Spinal cord (tissue), 10 donors: ENCODE results near the gene LMAN2. TPM values are rescaled to one million over a fixed set of nuclear protein-coding genes. Genes with fewer than 3 reads are reported as not detected.

ENCODE experiments used
- DNase-seq, 6 donors: peaks; one replicate each; pipeline versions ENCODE4 v3.0.0 to v3.0.0-alpha.2; 2013 to 2015; ENCODE audit warnings: low spot score in 6 of 6, low read depth in 4 of 6
- H3K27ac ChIP-seq: one replicate; pipeline ENCODE4 v1.5.1; 2013; ENCODE audit warnings: low read depth, low read length, control low read depth
- H3K27me3 ChIP-seq: one replicate; pipeline ENCODE4 v1.6.1; 2013; ENCODE audit warnings: low read length; ENCODE audit not compliant: control insufficient read depth, insufficient read depth
- H3K36me3 ChIP-seq: one replicate; pipeline ENCODE4 v1.6.1; 2013; ENCODE audit warnings: low read length; ENCODE audit not compliant: control insufficient read depth, insufficient read depth
- H3K4me1 ChIP-seq: one replicate; pipeline ENCODE4 v1.6.1; 2013; ENCODE audit warnings: low read length; ENCODE audit not compliant: control insufficient read depth, insufficient read depth
- H3K4me3 ChIP-seq: one replicate; pipeline ENCODE4 v1.5.1; 2013; ENCODE audit warnings: low read depth, low read length, control low read depth
- H3K9me3 ChIP-seq: one replicate; pipeline ENCODE4 v1.6.1; 2013; ENCODE audit warnings: low read length; ENCODE audit not compliant: control insufficient read depth, insufficient read depth
- WGBS: methylation state at CpG from one replicate; pipeline ENCODE4 v1.1.5; 2013; ENCODE audit warnings: missing lambda C conversion rate; ENCODE audit not compliant: insufficient coverage; 5-methylcytosine and 5-hydroxymethylcytosine counted together
- polyA plus RNA-seq, 2 donors: library from polyadenylated mRNA; unstranded; fragments of 120-200 nt; gene quantifications; one replicate each; pipeline ENCODE4 v1.2.1, GENCODE V29; 2013; ENCODE audit not compliant: insufficient read length in 2 of 2
- total RNA-seq, 2 donors: library from RNA; depleted of rRNA in 1 of 2; stranded (reverse); fragments of 120-200 nt in 1 of 2; fragments of >200 nt in 1 of 2; gene quantifications; one replicate each; pipeline versions ENCODE4 v1.2.3 to v1.2.4, GENCODE V29; 2013 to 2014
- donor health status: healthy.

LMAN2 gene
- total and polyA plus RNA-seq, 4 donors = 90.3 to 152 (median 96.4) TPM

DNA sequence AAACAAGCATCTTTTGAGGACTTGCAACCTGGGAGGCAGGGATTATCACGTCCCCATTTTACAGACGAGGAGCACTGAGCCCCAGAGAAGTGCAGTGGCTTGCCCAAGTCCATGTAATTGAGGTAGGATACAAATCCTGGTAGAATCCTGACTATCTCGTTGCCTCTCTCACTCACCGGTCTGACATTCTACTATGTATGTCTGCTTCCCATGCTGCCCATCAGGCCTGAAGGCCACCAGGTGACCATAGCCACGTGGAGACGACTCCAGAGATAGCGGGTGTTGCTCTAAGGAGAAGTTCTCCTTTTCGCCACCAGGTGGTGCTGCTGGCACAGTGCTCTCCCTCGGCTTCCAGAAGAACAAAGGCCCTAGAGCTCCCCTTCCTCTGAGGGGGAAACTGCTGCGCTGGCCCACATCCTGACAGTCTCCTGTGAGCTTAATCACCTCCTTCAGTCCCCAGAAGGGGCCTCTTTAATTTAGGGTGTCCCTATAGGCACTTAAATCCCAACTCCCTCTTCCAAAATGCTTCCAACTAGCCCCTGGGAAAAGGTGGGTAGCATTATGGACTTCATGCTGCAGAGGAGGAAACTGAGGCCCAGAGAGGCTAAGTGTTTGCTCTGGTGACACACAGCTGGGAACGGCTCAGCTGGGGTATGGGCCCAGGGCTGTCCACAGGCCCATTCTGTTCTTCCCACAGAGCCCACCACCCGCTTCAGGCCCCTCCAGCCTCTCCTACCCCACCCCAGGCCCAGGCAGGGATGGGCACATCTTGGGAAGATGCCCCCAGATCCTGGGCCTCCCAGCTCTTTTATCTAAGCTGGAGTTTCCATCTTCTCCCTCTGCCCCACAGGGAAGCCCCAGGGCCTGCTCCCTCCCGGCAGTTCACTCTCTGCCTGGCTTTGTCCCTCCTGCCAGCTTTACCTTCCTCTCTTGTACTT is 39.2 kb upstream of the LMAN2 start:
- Histone ChIP-seq H3K27me3 (peaks cover 6% of the 10 kb centered on the region), H3K36me3 (no peaks in the 10 kb centered on the region), H3K4me3 (no peak overlapping the region), H3K4me1 (peaks cover 19% of the 10 kb centered on the region), H3K9me3 (no peaks in the 10 kb centered on the region), H3K27ac (no peak overlapping the region)
- 42% methylated on average over 8 of the region's 13 CpGs for WGBS
- peak in 3 of 6 donors; percentile 79 to 97 (median 95) for DNase-seq

DNA sequence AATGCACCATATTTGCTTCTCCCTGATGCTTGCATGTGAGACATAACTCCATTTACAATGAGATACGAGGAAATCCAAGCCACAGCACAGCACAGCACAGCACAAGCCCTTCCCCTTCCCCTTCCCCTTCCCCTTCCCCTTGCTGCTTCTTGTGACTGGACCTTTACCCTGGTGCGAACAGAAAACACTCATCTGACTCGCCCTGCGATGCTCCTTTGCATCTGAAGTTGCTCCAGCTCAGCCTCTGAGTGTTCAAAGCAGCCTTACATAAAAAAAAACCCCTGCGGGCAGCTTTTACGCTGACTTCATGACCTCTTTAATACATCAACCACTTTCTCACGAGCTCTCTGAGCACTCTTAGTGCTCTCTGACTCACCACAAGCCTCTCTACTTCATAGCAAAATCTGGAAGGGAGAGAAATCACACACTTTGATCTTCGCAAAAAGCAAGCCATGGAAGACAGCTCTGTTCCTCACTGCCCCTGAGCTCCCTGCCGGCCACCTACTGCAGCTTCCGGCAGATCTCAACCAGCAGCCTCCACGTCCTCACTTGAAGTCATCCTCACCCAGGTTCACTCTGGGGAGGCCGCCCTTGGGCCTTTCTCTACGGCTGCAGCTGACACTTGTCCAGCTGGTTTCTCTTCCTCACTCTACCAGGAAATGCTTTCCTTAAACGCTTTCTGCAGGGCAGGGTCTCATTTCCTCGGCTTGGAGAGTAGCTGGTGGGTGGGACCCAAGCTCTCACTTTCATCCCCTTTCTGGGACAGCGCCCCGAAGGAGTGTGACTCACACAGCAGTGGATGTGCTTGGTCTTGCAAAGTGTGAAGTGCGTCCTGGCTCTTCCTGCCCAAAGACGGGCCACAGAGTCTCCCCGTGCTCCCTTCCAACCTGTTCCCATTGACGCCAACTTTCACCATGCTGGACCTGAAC is 38.0 kb upstream of the LMAN2 start:
- peaks cover 6% of the 10 kb centered on the region for H3K27me3 ChIP-seq
- peaks cover 19% of the 10 kb centered on the region for H3K4me1 ChIP-seq
- H3K9me3 ChIP-seq = no peaks in the 10 kb centered on the region
- no peak overlapping the region for H3K4me3 ChIP-seq
- H3K36me3 ChIP-seq = no peaks in the 10 kb centered on the region
- no peak overlapping the region for H3K27ac ChIP-seq
- no peak for DNase-seq
- whole genome bisulfite sequencing = 65% methylated on average over 20 of the region's 21 CpGs

DNA sequence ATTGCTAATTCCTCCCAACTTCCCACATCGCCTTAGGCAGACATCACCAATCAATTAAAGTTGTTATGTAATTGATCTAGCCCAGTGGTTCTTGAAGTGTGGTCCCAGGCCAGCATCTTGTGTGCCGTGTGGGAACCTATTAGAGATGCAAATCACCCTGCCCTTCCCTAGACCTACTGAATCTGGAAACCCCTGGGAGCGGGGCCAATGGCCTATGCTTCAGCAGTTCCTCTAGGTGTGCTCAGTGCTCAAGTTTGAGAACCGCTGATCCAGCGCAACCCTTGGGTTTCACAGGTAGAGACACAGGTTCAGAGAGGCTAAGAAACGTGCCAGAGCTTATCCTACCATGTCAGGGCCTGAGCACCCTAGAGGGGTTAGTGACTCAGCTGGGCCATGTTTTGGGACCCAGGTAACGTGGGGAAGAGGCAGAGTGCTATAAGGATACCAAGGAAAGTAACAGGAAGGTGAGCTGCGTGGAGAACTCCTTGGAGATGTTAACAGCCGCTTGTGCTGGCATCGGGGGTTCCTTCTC is 37.1 kb upstream of the LMAN2 start:
- H3K36me3 ChIP-seq = no peaks in the 10 kb centered on the region
- H3K4me3 ChIP-seq = no peak overlapping the region
- WGBS = 90% methylated on average over 8 of the region's 10 CpGs
- no peak overlapping the region for H3K27ac ChIP-seq
- peaks cover 6% of the 10 kb centered on the region for H3K27me3 ChIP-seq
- peaks cover 19% of the 10 kb centered on the region for H3K4me1 ChIP-seq
- no peaks in the 10 kb centered on the region for H3K9me3 ChIP-seq
- no peak for DNase-seq

DNA sequence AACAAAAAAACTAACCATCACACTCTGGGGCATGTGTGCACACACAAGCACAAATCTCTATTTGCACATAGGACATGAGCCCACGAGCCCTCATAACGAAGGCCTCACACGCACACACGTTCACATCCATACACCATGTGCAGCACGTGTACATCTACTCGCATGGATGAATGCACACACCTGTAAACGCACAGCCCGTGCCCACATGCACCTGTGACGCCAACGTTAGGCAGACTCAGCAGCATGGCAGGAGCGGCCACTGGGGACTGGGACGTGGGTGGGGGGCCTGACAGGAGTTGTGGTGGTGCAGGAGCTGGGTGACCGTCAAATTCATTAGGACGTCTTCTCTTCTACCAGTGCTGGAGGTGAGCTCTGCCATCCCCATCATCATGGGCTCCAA is 35.9 kb upstream of the LMAN2 start:
- H3K36me3 ChIP-seq = no peaks in the 10 kb centered on the region
- peaks cover 6% of the 10 kb centered on the region for H3K27me3 ChIP-seq
- no peaks in the 10 kb centered on the region for H3K9me3 ChIP-seq
- peaks cover 26% of the 10 kb centered on the region for H3K4me1 ChIP-seq
- no peak overlapping the region for H3K4me3 ChIP-seq
- no peak for DNase-seq
- 92% methylated on average over 10 of the region's 14 CpGs for WGBS
- no peak overlapping the region for H3K27ac ChIP-seq

DNA sequence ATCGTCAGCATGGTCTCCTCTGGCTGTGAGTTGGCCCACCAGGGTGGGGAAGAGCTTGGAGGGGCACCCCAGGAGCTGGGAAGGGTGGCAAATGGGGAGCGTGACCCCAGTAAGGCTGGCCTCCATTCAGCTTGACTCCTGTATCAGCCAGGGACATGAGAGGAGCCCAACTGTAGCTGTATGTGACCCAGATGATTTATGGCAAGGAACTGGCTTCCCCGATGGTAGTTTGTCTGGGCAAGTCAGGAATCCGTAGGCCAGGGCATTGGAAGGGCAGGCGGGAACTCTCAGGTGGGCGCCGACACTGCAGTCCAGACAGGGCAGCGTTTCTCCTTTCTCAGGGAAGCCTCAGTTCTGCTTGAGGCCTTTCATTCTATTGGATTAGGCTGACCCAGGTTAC is 35.1 kb upstream of the LMAN2 start:
- Histone ChIP-seq H3K27ac (no peak overlapping the region), H3K4me3 (no peak overlapping the region), H3K27me3 (peaks cover 6% of the 10 kb centered on the region), H3K36me3 (no peaks in the 10 kb centered on the region), H3K9me3 (no peaks in the 10 kb centered on the region), H3K4me1 (peaks cover 28% of the 10 kb centered on the region)
- DNase-seq = no peak
- WGBS = 79% methylated on average over 8 of the region's 8 CpGs

DNA sequence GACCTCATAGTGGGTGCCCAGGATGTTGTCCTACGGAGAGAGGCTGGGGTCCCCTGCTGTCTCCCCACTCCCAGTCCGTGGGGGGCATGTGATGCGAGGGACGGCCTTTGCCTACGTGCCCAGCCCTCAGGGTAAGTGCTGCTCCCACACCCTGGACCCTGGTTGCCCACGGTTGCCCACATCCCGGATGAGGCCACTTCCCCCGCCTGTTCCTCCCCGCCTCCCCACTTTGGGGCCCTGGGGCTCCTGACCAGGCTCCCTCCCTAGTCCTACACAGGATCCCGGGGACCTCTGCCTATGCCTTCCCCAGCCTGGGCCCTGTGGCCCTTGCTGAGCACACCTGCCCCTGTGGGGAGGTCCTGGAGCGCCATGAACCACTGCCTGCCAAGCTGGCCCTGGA is 34.3 kb upstream of the LMAN2 start:
- no peak for DNase-seq
- Histone ChIP-seq H3K4me3 (no peak overlapping the region), H3K27me3 (peaks cover 6% of the 10 kb centered on the region), H3K4me1 (peaks cover 21% of the 10 kb centered on the region), H3K36me3 (no peaks in the 10 kb centered on the region), H3K27ac (no peak overlapping the region), H3K9me3 (no peaks in the 10 kb centered on the region)
- WGBS = 68% methylated on average over 11 of the region's 11 CpGs

DNA sequence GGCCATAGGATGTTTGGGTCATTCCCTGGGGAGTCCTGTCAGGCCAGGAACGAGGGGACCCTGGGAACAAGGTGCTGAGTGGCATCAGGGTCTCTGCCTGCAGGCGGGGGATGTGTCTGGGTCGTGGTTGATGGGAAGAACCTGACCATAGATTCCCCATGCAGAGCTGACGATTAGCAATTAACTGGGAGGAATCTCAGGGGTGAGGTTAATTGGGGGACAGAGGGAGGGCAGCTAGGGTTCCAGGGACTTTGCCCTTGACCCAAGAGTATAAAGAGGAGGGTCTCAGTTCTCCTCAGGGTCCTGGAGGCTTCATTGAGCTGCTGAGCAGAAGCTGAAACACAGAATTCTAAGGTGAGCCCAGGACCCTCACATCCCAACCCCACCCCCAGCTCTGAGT is 32.7 kb upstream of the LMAN2 start, which contains the start of gene SLC34A1:
SLC34A1 (plus strand) TSS at position 301 of the 400 bp plus-strand sequence. CDS start 1,308 bp downstream, outside the sequence.
- peaks cover 9% of the 10 kb centered on the region for H3K4me1 ChIP-seq
- no peaks in the 10 kb centered on the region for H3K27me3 ChIP-seq
- 49% methylated on average over 4 of the region's 4 CpGs for WGBS
- no peaks in the 10 kb centered on the region for H3K9me3 ChIP-seq
- H3K27ac ChIP-seq = no peak within 1 kb of the TSS
- H3K4me3 ChIP-seq = no peak within 1 kb of the TSS
- DNase-seq = no peak
- H3K36me3 ChIP-seq = no peaks in the 10 kb centered on the region

DNA sequence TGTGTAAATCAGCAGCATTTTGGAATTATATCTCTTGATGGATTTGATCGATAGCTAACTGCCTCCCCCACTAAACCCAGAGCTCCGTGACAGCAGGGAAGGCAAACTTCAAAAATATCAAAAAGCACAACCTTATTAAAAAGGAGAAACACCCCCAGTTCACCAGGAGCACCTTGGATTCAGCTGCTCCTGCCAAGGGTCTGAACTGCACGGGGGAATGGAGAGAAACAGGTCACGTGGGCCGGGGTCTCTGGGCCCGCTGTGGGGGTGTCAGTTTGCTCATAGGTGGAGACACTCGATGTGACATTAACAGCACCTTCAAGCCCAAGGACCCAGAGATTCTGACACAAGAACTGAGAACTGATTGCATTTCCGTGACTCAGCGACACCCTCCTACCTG is 31.7 kb upstream of the LMAN2 start:
- Histone ChIP-seq H3K9me3 (no peaks in the 10 kb centered on the region), H3K4me3 (no peak overlapping the region), H3K27me3 (no peaks in the 10 kb centered on the region), H3K4me1 (peaks cover 9% of the 10 kb centered on the region), H3K27ac (no peak overlapping the region), H3K36me3 (no peaks in the 10 kb centered on the region)
- WGBS = 83% methylated on average over 7 of the region's 9 CpGs
- no peak for DNase-seq

DNA sequence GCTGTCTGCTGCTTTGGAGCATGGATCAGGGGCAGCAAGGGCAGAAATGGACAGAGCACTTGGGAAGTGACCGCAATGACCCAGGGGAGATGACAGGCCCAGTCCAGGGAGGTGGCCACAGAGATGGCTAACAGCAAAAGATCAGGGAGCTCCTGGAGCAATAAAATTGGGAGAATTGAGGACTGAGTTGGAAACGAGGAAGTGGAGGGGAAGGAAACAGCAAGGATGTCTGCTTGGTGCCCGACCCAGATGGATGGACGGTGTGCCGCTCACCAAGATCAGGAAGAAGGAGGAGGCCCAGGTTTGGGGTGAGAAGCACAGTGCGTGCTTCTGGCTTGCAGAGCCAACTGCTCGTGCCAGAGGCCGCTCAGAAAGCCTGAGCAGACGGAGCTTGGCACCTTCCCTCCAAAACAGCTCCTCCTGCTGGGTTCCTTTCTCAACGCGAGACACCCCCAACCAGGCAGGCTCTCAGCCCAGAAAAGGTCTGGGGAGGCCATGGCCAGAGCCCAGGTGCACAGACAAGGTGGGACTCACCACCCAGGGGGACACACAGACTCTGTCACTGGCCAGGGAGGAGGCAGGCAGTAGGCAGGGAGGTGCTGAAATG is 31.1 kb upstream of the LMAN2 start:
- H3K9me3 ChIP-seq = no peaks in the 10 kb centered on the region
- H3K4me1 ChIP-seq = peaks cover 9% of the 10 kb centered on the region
- no peak overlapping the region for H3K27ac ChIP-seq
- peak in 2 of 6 donors; percentile 38 to 86 for DNase-seq
- no peaks in the 10 kb centered on the region for H3K36me3 ChIP-seq
- no peaks in the 10 kb centered on the region for H3K27me3 ChIP-seq
- no peak overlapping the region for H3K4me3 ChIP-seq
- 30% methylated on average over 11 of the region's 11 CpGs for WGBS
